ENCODE data around the gene SLITRK3.

- TF ChIP-seq YY1 (IDR thresholded peaks at IDR 0.05; ENCODE audit: insufficient read depth, insufficient read length) (no peak), ZNF274 (IDR thresholded peaks at IDR 0.05; ENCODE audit: low read depth, low read length) (no peak), SUZ12 (IDR thresholded peaks at IDR 0.05; ENCODE audit: extremely low read depth, insufficient read depth, insufficient read length) (no peak)
These were observed at the start of gene SLITRK3 for GRCh38 chr3:165195640-165196576.
